ENCODE data around the gene NR6A1. TPM values are rescaled to one million over a fixed set of nuclear protein-coding genes. Genes with fewer than 3 reads are reported as not detected.

The NR6A1 gene
- total and polyA plus RNA-seq, 4 experiments from 2014 or later: 0.06 TPM; not detected in 3

GRCh38 chr9:124635285-124635684 is 135.8 kb downstream of the NR6A1 start:
- no peak overlapping the region for H3K4me3 Mint-ChIP-seq
- no peaks in the 10 kb centered on the region for H3K9me3 Mint-ChIP-seq
- ChIA-PET POLR2A (ENCODE audit: partially characterized antibody) (no interaction called here), CTCF (ENCODE audit: partially characterized antibody) (no interaction called here)
- intact Hi-C loops (cut with micrococcal nuclease): no loop called here
- H3K36me3 Mint-ChIP-seq: no peaks in the 10 kb centered on the region
- no peak overlapping the region for H3K4me3 ChIP-seq (ENCODE audit: low read length in 2 of 2)
- no peak for DNase-seq
- H3K4me1 ChIP-seq (ENCODE audit: insufficient read depth, low read length): no peaks in the 10 kb centered on the region
- H3K36me3 ChIP-seq (ENCODE audit: insufficient read depth, low read length): no peaks in the 10 kb centered on the region
- H3K27me3 Mint-ChIP-seq: peaks cover 9 to 43% of the 10 kb centered on the region in 2 donors
- H3K27ac ChIP-seq (ENCODE audit: low read depth, low read length): no peak overlapping the region
- no peaks in the 10 kb centered on the region for H3K9me3 ChIP-seq (ENCODE audit: control insufficient read depth in 1 of 2, low read length in 2 of 2)
- H3K4me1 Mint-ChIP-seq: no peaks in the 10 kb centered on the region
- no peaks in the 10 kb centered on the region for H3K27me3 ChIP-seq (ENCODE audit: insufficient read depth, low read length)
- no peak overlapping the region for H3K27ac Mint-ChIP-seq

- peaks cover 8 to 24% of the 10 kb centered on the region in 2 donors for H3K27me3 Mint-ChIP-seq
- H3K4me1 Mint-ChIP-seq: no peaks in the 10 kb centered on the region
- DNase-seq: no peak
- intact Hi-C loops (cut with micrococcal nuclease): no loop called here
- ChIA-PET CTCF (ENCODE audit: partially characterized antibody) (no interaction called here), POLR2A (ENCODE audit: partially characterized antibody) (no interaction called here)
- no peak overlapping the region for H3K4me3 Mint-ChIP-seq
- no peaks in the 10 kb centered on the region for H3K9me3 ChIP-seq (ENCODE audit: control insufficient read depth in 1 of 2, low read length in 2 of 2)
- no peaks in the 10 kb centered on the region for H3K36me3 ChIP-seq (ENCODE audit: insufficient read depth, low read length)
- no peak overlapping the region for H3K27ac Mint-ChIP-seq
- no peak overlapping the region for H3K4me3 ChIP-seq (ENCODE audit: low read length in 2 of 2)
- no peaks in the 10 kb centered on the region for H3K9me3 Mint-ChIP-seq
- no peaks in the 10 kb centered on the region for H3K36me3 Mint-ChIP-seq
- no peaks in the 10 kb centered on the region for H3K27me3 ChIP-seq (ENCODE audit: insufficient read depth, low read length)
- no peaks in the 10 kb centered on the region for H3K4me1 ChIP-seq (ENCODE audit: insufficient read depth, low read length)
- H3K27ac ChIP-seq (ENCODE audit: low read depth, low read length): no peak overlapping the region
Observed at GRCh38 chr9:124632077-124632621, 139.0 kb downstream of the NR6A1 start.

- DNase-seq: no peak
- no peak overlapping the region for H3K4me3 ChIP-seq (ENCODE audit: low read length in 2 of 2)
- H3K4me1 ChIP-seq (ENCODE audit: insufficient read depth, low read length): no peaks in the 10 kb centered on the region
- no peaks in the 10 kb centered on the region for H3K9me3 ChIP-seq (ENCODE audit: control insufficient read depth in 1 of 2, low read length in 2 of 2)
- intact Hi-C loops (cut with micrococcal nuclease): no loop called here
- ChIA-PET CTCF (ENCODE audit: partially characterized antibody) (interaction anchor here (0.9 kb wide), 1 partner anchor 14 kb away, joined by 3 read pairs; no protein-coding TSS in a partner anchor), POLR2A (ENCODE audit: partially characterized antibody) (no interaction called here)
- H3K27ac ChIP-seq (ENCODE audit: low read depth, low read length): no peak overlapping the region
- H3K27me3 ChIP-seq (ENCODE audit: insufficient read depth, low read length): no peaks in the 10 kb centered on the region
- Mint-ChIP-seq H3K4me1 (no peaks in the 10 kb centered on the region), H3K4me3 (no peak overlapping the region), H3K36me3 (no peaks in the 10 kb centered on the region), H3K9me3 (no peaks in the 10 kb centered on the region), H3K27ac (no peak overlapping the region), H3K27me3 (peaks cover 2 to 17% of the 10 kb centered on the region in 2 donors)
- no peaks in the 10 kb centered on the region for H3K36me3 ChIP-seq (ENCODE audit: insufficient read depth, low read length)
Observed at GRCh38 chr9:124631326-124631725, 139.8 kb downstream of the NR6A1 start.

GRCh38 chr9:124629600-124629999 is 141.5 kb downstream of the NR6A1 start:
- intact Hi-C loops (cut with micrococcal nuclease): no loop called here
- Mint-ChIP-seq H3K36me3 (no peaks in the 10 kb centered on the region), H3K4me3 (no peak overlapping the region), H3K4me1 (no peaks in the 10 kb centered on the region), H3K27me3 (peaks cover 0 to 6% of the 10 kb centered on the region in 2 donors), H3K9me3 (no peaks in the 10 kb centered on the region), H3K27ac (no peak overlapping the region)
- Histone ChIP-seq H3K27me3 (ENCODE audit: insufficient read depth, low read length) (no peaks in the 10 kb centered on the region), H3K4me3 (ENCODE audit: low read length in 2 of 2) (no peak overlapping the region), H3K27ac (ENCODE audit: low read depth, low read length) (no peak overlapping the region), H3K36me3 (ENCODE audit: insufficient read depth, low read length) (no peaks in the 10 kb centered on the region), H3K9me3 (ENCODE audit: control insufficient read depth in 1 of 2, low read length in 2 of 2) (no peaks in the 10 kb centered on the region), H3K4me1 (ENCODE audit: insufficient read depth, low read length) (no peaks in the 10 kb centered on the region)
- DNase-seq: no peak
- ChIA-PET POLR2A (ENCODE audit: partially characterized antibody) (no interaction called here), CTCF (ENCODE audit: partially characterized antibody) (interaction anchor here (0.7 to 1.3 kb wide), 3 partner anchors 9 to 653 kb away, joined by 3 to 5 read pairs (median 4); no protein-coding TSS in a partner anchor)

- Histone ChIP-seq H3K27ac (ENCODE audit: low read depth, low read length) (no peak overlapping the region), H3K36me3 (ENCODE audit: insufficient read depth, low read length) (no peaks in the 10 kb centered on the region), H3K27me3 (ENCODE audit: insufficient read depth, low read length) (no peaks in the 10 kb centered on the region), H3K4me1 (ENCODE audit: insufficient read depth, low read length) (no peaks in the 10 kb centered on the region), H3K9me3 (ENCODE audit: control insufficient read depth in 1 of 2, low read length in 2 of 2) (no peaks in the 10 kb centered on the region), H3K4me3 (ENCODE audit: low read length in 2 of 2) (no peak overlapping the region)
- H3K36me3 Mint-ChIP-seq: no peaks in the 10 kb centered on the region
- peaks cover 0 to 6% of the 10 kb centered on the region in 2 donors for H3K27me3 Mint-ChIP-seq
- H3K27ac Mint-ChIP-seq: no peak overlapping the region
- no peaks in the 10 kb centered on the region for H3K4me1 Mint-ChIP-seq
- ChIA-PET POLR2A (ENCODE audit: partially characterized antibody) (no interaction called here), CTCF (ENCODE audit: partially characterized antibody) (interaction anchor here (1.2 kb wide), 1 partner anchor 10 kb away, joined by 4 read pairs; no protein-coding TSS in a partner anchor)
- DNase-seq: no peak
- no peak overlapping the region for H3K4me3 Mint-ChIP-seq
- no peaks in the 10 kb centered on the region for H3K9me3 Mint-ChIP-seq
- intact Hi-C loops (cut with micrococcal nuclease): no loop called here
Observed at GRCh38 chr9:124628741-124629140, 142.4 kb downstream of the NR6A1 start.

- CTCF ChIA-PET (ENCODE audit: partially characterized antibody): interaction anchor here (1.5 kb wide), 1 partner anchor 9 kb away, joined by 5 read pairs; no protein-coding TSS in a partner anchor
Observed at GRCh38 chr9:124626276-124626675, 144.8 kb downstream of the NR6A1 start.

GRCh38 chr9:124625087-124625486 is 146.0 kb downstream of the NR6A1 start:
- CTCF ChIA-PET (ENCODE audit: partially characterized antibody): interaction anchor here (0.6 kb wide), 1 partner anchor 35 kb away, joined by 3 read pairs; no protein-coding TSS in a partner anchor
- H3K36me3 Mint-ChIP-seq: no peaks in the 10 kb centered on the region
- no peaks in the 10 kb centered on the region for H3K9me3 Mint-ChIP-seq
- no peak for DNase-seq
- H3K4me1 Mint-ChIP-seq: no peaks in the 10 kb centered on the region
- H3K36me3 ChIP-seq (ENCODE audit: insufficient read depth, low read length): no peaks in the 10 kb centered on the region
- no peak overlapping the region for H3K27ac ChIP-seq (ENCODE audit: low read depth, low read length)
- peak overlapping the region in 1 of 7 donors; percentile 25 for H3K27ac Mint-ChIP-seq
- H3K4me3 ChIP-seq (ENCODE audit: low read length in 2 of 2): no peak overlapping the region
- intact Hi-C loops (cut with micrococcal nuclease): no loop called here
- H3K9me3 ChIP-seq (ENCODE audit: control insufficient read depth in 1 of 2, low read length in 2 of 2): no peaks in the 10 kb centered on the region
- H3K4me1 ChIP-seq (ENCODE audit: insufficient read depth, low read length): no peaks in the 10 kb centered on the region
- POLR2A ChIA-PET (ENCODE audit: partially characterized antibody): interaction anchor here (1.0 kb wide), 1 partner anchor 35 kb away, joined by 3 read pairs; no protein-coding TSS in a partner anchor
- no peak overlapping the region for H3K4me3 Mint-ChIP-seq
- no peaks in the 10 kb centered on the region for H3K27me3 ChIP-seq (ENCODE audit: insufficient read depth, low read length)
- H3K27me3 Mint-ChIP-seq: peaks cover 3 to 4% of the 10 kb centered on the region in 2 donors

More at GRCh38 chr9:124626276-124626675, 144.8 kb downstream of the NR6A1 start:
- H3K4me1 ChIP-seq (ENCODE audit: insufficient read depth, low read length): no peaks in the 10 kb centered on the region
- Mint-ChIP-seq H3K36me3 (no peaks in the 10 kb centered on the region), H3K9me3 (no peaks in the 10 kb centered on the region), H3K4me3 (no peak overlapping the region), H3K27ac (no peak overlapping the region), H3K4me1 (no peaks in the 10 kb centered on the region), H3K27me3 (peaks cover 2 to 4% of the 10 kb centered on the region in 2 donors)
- no peak for DNase-seq
- no peaks in the 10 kb centered on the region for H3K9me3 ChIP-seq (ENCODE audit: control insufficient read depth in 1 of 2, low read length in 2 of 2)
- intact Hi-C loops (cut with micrococcal nuclease): no loop called here
- POLR2A ChIA-PET (ENCODE audit: partially characterized antibody): no interaction called here
- no peaks in the 10 kb centered on the region for H3K27me3 ChIP-seq (ENCODE audit: insufficient read depth, low read length)
- no peak overlapping the region for H3K27ac ChIP-seq (ENCODE audit: low read depth, low read length)
- no peak overlapping the region for H3K4me3 ChIP-seq (ENCODE audit: low read length in 2 of 2)
- H3K36me3 ChIP-seq (ENCODE audit: insufficient read depth, low read length): no peaks in the 10 kb centered on the region
